Thyroid gland (tissue), 4 donors: ENCODE measurements around the gene KRTAP10-7. TPM values are rescaled to one million over a fixed set of nuclear protein-coding genes. Genes with fewer than 3 reads are reported as not detected.
"Not testable (repeated sequence)": the region's sequence is repeated elsewhere in the genome, so short reads cannot be mapped to it uniquely, and the experiment has no call there.

ENCODE experiments used
- DNase-seq, 2 donors: peaks; one replicate each; pipeline ENCODE4 v3.0.0-alpha.2; 2019
- H3K27ac ChIP-seq, 3 donors: fragments of 200-600 bp; sonication (generic); 1 replicate in 2 of 3; 2 replicates in 1 of 3; pipeline ENCODE4 v1.5.1; 2016 to 2019; ENCODE audit warnings: mild to moderate bottlenecking in 1 of 3, moderate library complexity in 1 of 3
- H3K27me3 ChIP-seq: fragments of 200-600 bp; sonication (generic); one replicate; pipeline ENCODE4 v1.5.1; 2019
- H3K36me3 ChIP-seq, 2 donors: fragments of 200-600 bp; sonication (generic); one replicate each; pipeline ENCODE4 v1.5.1; 2016 to 2019
- H3K4me1 ChIP-seq, 2 donors: fragments of 200-600 bp; sonication (generic); one replicate each; pipeline ENCODE4 v1.5.1; 2017 to 2019
- H3K4me3 ChIP-seq, 3 donors: fragments of 200-600 bp; sonication (generic); replicated peaks in 1 of 3; 1 replicate in 2 of 3; 2 replicates in 1 of 3; pipeline ENCODE4 v1.5.1; 2016; ENCODE audit warnings: mild to moderate bottlenecking in 1 of 3
- H3K9me3 ChIP-seq: fragments of 200-600 bp; sonication (generic); one replicate; pipeline ENCODE4 v1.5.1; 2017
- POLR2A ChIP-seq, 2 donors: fragments of 450-650 bp; IDR thresholded peaks; one replicate each; pipeline ENCODE4 v1.6.1; 2017; ENCODE audit warnings: antibody characterized with exemption in 2 of 2, mild to moderate bottlenecking in 2 of 2, moderate library complexity in 1 of 2
- WGBS, 2 donors: methylation state at CpG; one replicate each; pipeline ENCODE4 v1.1.5; 2017; 5-methylcytosine and 5-hydroxymethylcytosine counted together
- intact Hi-C: fragments of 100-400 bp; cut with DNase I; formaldehyde crosslinking; loops from one replicate; pipeline ENCODE4 v1.15.1; 2023
- total RNA-seq, 4 donors: library from RNA; depleted of rRNA; stranded (reverse); fragments of >200 nt; gene quantifications; one replicate each; pipeline ENCODE4 v1.2.3, GENCODE V29; 2016
- TF ChIP-seq, protein P1 (sequence below), 6 experiments: fragments of 200-600 bp in 3 of 6; fragments of 450-650 bp in 3 of 6; sonication (generic) in 3 of 6; IDR thresholded peaks; one replicate each; pipeline ENCODE4 v1.5.1; 2016 to 2019; ENCODE audit warnings: antibody characterized with exemption in 6 of 6, mild to moderate bottlenecking in 2 of 6, inconsistent platforms in 1 of 6, moderate library complexity in 1 of 6

The KRTAP10-7 gene
- total RNA-seq, 4 donors from 2014 or later: not detected

- no peaks in the 10 kb centered on the region for H3K27me3 ChIP-seq
- intact Hi-C loops: no loop called here
- 90% methylated on average over 15 of the region's 15 CpGs for WGBS, 2 donors
These were observed 36.0 kb downstream of the KRTAP10-7 start for GRCh38 chr21:44636209-44637017.

DNA sequence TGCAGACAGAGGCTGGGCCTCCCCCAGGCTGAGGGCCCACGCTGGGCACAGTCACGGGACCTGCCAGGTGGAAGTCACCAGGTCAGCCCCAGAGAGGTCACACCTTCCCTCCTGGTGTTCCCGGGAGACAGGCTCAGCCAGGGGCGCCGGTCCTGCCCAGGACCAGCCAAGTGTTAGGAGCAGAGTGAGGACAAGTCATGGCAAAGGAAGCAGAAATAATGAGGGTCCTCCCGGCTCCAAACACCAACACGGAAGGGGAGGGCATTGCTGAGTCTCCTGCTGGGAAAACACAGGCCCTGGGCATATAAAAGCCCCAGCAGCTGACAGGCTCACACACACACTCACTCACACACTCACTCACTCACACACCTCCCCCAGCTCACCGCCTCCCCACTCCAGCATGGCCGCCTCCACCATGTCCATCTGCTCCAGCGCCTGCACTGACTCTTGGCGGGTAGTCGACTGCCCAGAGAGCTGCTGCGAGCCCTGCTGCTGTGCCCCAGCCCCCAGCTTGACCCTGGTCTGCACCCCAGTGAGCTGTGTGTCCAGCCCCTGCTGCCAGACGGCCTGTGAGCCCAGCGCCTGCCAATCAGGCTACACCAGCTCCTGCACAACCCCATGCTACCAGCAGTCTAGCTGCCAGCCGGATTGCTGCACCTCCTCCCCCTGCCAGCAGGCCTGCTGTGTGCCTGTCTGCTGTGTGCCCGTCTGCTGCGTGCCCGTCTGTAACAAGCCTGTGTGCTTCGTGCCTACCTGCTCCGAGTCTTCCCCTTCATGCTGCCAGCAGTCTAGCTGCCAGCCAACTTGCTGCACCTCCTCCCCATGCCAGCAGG lies 36.8 kb downstream of the KRTAP10-7 start, which contains the start of gene KRTAP10-10:
Gene KRTAP10-10, plus strand, starts transcription at position 339 of the 833 bp plus-strand sequence. Its CDS starts 62 bp downstream, at position 401.
- Histone ChIP-seq H3K27me3 (no peaks in the 10 kb centered on the region), H3K4me1 (no peaks in the 10 kb centered on the region), H3K27ac (no peak within 1 kb of the TSS), H3K36me3 (no peaks in the 10 kb centered on the region), H3K9me3 (no peaks in the 10 kb centered on the region), H3K4me3 (no peak within 1 kb of the TSS)
- WGBS, 2 donors: 68 to 78% methylated on average over 16 to 19 of the region's 21 CpGs
- no peak for TF ChIP-seq POLR2A (IDR thresholded peaks at IDR 0.05)
- TF ChIP-seq, protein P1, sequence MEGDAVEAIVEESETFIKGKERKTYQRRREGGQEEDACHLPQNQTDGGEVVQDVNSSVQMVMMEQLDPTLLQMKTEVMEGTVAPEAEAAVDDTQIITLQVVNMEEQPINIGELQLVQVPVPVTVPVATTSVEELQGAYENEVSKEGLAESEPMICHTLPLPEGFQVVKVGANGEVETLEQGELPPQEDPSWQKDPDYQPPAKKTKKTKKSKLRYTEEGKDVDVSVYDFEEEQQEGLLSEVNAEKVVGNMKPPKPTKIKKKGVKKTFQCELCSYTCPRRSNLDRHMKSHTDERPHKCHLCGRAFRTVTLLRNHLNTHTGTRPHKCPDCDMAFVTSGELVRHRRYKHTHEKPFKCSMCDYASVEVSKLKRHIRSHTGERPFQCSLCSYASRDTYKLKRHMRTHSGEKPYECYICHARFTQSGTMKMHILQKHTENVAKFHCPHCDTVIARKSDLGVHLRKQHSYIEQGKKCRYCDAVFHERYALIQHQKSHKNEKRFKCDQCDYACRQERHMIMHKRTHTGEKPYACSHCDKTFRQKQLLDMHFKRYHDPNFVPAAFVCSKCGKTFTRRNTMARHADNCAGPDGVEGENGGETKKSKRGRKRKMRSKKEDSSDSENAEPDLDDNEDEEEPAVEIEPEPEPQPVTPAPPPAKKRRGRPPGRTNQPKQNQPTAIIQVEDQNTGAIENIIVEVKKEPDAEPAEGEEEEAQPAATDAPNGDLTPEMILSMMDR (IDR thresholded peaks at IDR 0.05): no peak
- intact Hi-C loops: no loop called here
- no peak for DNase-seq

More at GRCh38 chr21:44636209-44637017, 36.0 kb downstream of the KRTAP10-7 start:
- Histone ChIP-seq H3K36me3 (no peaks in the 10 kb centered on the region), H3K4me1 (no peaks in the 10 kb centered on the region), H3K27ac (no peak overlapping the region), H3K9me3 (no peaks in the 10 kb centered on the region), H3K4me3 (no peak overlapping the region)
- DNase-seq: no peak
- no peak for TF ChIP-seq POLR2A (IDR thresholded peaks at IDR 0.05)
- TF ChIP-seq, protein P1 (IDR thresholded peaks at IDR 0.05): no peak

DNA sequence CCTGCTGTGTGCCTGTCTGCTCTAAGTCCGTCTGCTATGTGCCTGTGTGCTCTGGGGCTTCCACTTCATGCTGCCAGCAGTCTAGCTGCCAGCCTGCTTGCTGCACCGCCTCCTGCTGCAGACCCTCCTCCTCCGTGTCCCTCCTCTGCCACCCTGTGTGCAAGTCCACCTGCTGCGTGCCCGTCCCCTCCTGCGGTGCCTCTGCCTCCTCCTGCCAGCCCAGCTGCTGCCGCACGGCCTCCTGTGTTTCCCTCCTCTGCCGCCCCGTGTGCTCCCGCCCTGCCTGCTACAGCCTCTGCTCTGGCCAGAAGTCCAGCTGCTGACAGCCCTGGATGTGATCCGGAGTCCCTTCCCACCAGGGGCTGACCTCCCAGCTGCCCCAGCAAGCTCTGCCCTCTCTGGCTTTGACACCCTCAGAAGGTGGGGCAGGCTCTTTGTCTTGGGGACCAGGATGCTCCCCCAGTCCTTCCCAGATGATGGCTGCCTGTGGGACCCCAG lies 37.5 kb downstream of the KRTAP10-7 start:
- intact Hi-C loops, H3K27ac ChIP-seq, H3K36me3 ChIP-seq, H3K4me1 ChIP-seq, H3K9me3 ChIP-seq, H3K4me3 ChIP-seq, H3K27me3 ChIP-seq, DNase-seq: not testable (repeated sequence)
- WGBS, 2 donors: 69 to 85% methylated on average over 11 of the region's 12 CpGs

- H3K27me3 ChIP-seq, intact Hi-C loops, H3K36me3 ChIP-seq, H3K9me3 ChIP-seq, H3K27ac ChIP-seq, DNase-seq, H3K4me1 ChIP-seq, H3K4me3 ChIP-seq: not testable (repeated sequence)
- WGBS, 2 donors: 86 to 95% methylated on average over 11 to 14 of the region's 21 CpGs
These were observed 38.3 kb downstream of the KRTAP10-7 start for GRCh38 chr21:44638506-44639330.

- no peak for DNase-seq
- WGBS, 2 donors: 87 to 91% methylated on average over 12 of the region's 12 CpGs
- H3K4me1 ChIP-seq: no peaks in the 10 kb centered on the region
- intact Hi-C loops: no loop called here
- H3K36me3 ChIP-seq: no peaks in the 10 kb centered on the region
- TF ChIP-seq, protein P1 (IDR thresholded peaks at IDR 0.05): no peak
- no peak for TF ChIP-seq POLR2A (IDR thresholded peaks at IDR 0.05)
- H3K27me3 ChIP-seq: no peaks in the 10 kb centered on the region
- H3K9me3 ChIP-seq: no peaks in the 10 kb centered on the region
- H3K4me3 ChIP-seq: no peak overlapping the region
- no peak overlapping the region for H3K27ac ChIP-seq
These were observed 38.9 kb downstream of the KRTAP10-7 start for GRCh38 chr21:44639331-44639655.
